CD4-positive, alpha-beta T cell treated with Interleukin-1 beta for 1 hour (primary cell): ENCODE measurements around the gene USP9X.
"Not testable (repeated sequence)": the region's sequence is repeated elsewhere in the genome, so short reads cannot be mapped to it uniquely, and the experiment has no call there.

Experiments used
- DNase-seq, 2 donors: peaks; one replicate each; pipeline ENCODE4 v3.0.0-alpha.2; 2020 to 2022

Gene USP9X, protein sequence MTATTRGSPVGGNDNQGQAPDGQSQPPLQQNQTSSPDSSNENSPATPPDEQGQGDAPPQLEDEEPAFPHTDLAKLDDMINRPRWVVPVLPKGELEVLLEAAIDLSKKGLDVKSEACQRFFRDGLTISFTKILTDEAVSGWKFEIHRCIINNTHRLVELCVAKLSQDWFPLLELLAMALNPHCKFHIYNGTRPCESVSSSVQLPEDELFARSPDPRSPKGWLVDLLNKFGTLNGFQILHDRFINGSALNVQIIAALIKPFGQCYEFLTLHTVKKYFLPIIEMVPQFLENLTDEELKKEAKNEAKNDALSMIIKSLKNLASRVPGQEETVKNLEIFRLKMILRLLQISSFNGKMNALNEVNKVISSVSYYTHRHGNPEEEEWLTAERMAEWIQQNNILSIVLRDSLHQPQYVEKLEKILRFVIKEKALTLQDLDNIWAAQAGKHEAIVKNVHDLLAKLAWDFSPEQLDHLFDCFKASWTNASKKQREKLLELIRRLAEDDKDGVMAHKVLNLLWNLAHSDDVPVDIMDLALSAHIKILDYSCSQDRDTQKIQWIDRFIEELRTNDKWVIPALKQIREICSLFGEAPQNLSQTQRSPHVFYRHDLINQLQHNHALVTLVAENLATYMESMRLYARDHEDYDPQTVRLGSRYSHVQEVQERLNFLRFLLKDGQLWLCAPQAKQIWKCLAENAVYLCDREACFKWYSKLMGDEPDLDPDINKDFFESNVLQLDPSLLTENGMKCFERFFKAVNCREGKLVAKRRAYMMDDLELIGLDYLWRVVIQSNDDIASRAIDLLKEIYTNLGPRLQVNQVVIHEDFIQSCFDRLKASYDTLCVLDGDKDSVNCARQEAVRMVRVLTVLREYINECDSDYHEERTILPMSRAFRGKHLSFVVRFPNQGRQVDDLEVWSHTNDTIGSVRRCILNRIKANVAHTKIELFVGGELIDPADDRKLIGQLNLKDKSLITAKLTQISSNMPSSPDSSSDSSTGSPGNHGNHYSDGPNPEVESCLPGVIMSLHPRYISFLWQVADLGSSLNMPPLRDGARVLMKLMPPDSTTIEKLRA (N-terminal part only)

GRCh38 chrX:41084893-41085511 is at the start of gene USP9X:
Gene USP9X, plus strand, starts transcription at chrX:41085445. Its CDS starts 38,184 bp downstream, at chrX:41123629.
- peak; percentile 89 to 94 for DNase-seq

DNA sequence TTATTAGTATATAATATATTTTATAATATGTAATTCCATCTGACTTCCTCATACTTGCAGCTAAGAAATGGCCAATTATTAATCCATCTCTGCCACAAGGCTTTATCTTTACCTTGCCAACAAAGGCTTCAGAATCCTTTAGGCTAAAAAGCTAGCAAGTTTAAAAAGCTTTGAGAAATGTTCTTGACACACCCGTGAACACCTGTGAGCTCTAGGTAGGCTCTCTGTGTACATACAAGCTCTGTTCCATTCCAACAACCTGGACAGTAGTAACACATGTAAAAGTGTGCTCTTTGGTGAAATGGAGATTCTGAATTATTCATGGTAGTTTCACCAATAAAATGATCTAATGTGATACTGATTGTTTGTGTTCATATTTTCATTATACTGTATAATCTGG is 49.7 kb upstream of the USP9X start:
- DNase-seq = no peak

- DNase-seq = no peak
Measured at GRCh38 chrX:41036668-41037326, 48.4 kb upstream of the USP9X start.

- DNase-seq = no peak
Measured at GRCh38 chrX:41043196-41043595, 42.0 kb upstream of the USP9X start.

- no peak for DNase-seq
Measured at GRCh38 chrX:41043674-41044345, 41.4 kb upstream of the USP9X start.

DNA sequence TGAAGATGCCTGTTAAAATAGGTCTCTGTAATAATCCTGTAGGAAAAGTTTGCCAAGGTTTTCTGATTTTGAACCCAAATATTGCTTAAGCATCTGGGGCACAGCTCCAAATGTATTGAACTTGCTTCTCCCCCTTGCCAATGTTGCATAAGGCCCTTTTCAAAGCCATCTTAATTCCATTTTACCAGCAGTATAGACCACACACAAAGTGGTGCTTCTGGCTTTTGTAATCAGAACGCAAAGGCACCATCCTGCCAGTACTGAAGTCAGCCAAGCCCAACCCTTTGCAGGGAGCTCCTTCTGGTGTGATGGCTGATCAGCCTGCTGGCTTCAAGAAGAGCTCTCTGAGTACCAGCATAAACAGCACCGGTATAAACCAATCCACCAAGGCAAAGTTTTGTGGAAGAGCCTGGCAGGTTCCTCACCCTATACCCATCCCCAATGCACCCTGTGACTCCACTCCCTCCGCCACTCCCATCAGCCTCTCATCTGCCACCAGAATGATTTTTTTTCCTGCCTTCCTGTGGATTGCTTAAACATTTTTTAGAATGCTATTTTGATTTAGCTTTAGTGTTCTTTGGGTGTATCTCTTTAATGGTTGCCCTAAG is 39.2 kb upstream of the USP9X start:
- no peak for DNase-seq

GRCh38 chrX:41047878-41048534 is 37.2 kb upstream of the USP9X start:
- DNase-seq = no peak

DNA sequence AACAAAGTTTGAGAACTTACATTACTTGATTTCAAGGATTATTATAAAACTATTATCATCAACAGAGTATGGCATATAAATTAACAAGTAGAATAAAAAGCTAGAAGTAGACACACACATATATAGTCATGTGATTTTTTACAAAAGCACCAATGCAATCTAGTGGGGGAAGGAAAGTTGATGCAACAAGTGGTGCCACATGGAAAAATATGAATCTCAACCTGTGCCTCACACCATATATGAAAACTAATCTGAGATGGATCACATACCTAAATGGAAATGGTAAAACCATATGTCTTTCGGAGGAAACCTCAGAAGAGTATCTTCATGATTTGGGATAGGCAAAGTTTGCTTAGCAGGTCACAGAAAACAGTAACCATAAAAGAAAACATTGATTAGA is 34.9 kb upstream of the USP9X start:
- no peak for DNase-seq

DNA sequence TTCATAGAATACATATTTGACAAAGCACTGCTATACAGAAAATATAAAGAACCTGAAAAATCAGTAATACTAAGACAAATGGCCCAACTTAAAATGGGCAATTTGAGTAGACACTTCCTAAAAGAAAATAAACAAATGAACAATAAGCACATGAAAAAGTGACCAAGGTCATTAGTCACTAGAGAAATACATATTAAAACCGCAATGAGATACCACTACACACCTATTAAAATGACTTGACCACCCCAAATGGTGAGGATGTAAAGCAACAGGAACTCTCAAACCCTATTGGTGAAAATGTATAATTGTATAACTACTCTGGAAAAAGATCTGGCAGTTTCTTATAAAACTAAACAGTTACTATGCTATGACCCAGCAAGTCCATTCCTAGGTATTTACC is 34.0 kb upstream of the USP9X start:
- no peak for DNase-seq

GRCh38 chrX:41055740-41056139 is 29.5 kb upstream of the USP9X start:
- no peak for DNase-seq

- not testable (repeated sequence) for DNase-seq
Measured at GRCh38 chrX:41063276-41063675, 22.0 kb upstream of the USP9X start.

DNA sequence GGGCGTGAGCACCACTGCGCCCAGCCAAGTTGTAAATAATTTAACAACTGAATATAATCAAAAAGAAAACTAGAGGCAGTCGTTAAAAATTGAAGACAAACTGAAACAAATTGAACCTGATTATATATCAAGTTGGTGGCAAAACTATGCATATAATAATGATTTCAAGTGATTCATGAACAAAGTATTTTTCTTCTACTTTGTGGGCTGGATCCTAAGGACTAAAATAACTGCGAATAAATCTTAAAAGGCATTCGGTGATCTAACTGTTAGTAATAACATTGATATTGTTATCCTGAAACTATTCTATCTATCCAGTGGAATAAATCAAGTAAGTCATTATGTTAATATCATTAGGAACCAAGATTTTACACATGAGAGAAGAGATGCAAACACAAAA is 21.2 kb upstream of the USP9X start:
- DNase-seq = no peak

GRCh38 chrX:41066391-41066790 is 18.9 kb upstream of the USP9X start:
- no peak for DNase-seq

- DNase-seq = no peak
Measured at GRCh38 chrX:41066969-41067368, 18.3 kb upstream of the USP9X start.

DNA sequence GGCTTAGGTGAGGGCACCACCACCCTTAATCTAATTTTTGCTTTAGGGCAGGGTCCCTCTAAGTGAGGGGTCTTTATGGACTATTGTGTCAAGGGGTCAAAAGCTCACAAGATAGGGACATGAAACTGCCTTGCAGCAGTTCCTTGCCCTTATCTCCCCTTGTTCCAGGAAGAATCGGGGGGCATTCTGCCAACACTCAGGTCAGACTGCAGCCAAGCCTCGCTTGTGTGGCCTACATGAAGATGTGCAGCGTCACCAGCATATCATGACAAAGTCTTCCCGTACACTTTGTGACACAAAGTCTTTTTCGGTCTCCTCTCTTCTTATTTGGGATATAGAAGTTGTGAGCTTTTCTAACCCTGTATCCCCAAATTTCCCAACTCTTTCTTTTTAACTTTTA is 17.5 kb upstream of the USP9X start:
- DNase-seq = no peak

DNA sequence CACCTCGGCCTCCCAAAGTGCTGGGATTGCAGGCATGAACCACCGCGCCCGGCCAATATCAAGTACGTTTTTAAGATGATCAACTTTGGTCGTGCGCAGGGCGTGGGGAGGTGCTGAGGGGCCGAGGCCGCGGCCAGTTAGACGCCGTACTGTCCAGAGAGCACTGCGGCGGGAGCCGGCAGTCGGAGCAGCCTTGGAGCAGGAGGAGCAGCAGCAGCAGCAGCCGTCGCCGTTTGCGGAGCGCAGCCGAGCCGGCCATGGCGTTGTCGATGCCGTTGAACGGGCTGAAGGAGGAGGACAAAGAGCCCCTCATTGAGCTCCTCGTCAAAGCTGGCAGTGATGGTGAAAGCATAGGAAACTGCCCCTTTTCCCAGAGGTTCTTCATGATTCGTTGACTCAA is 8.5 kb upstream of the USP9X start:
- DNase-seq = no peak

GRCh38 chrX:41081821-41082220 is 3.4 kb upstream of the USP9X start:
- DNase-seq = no peak

DNA sequence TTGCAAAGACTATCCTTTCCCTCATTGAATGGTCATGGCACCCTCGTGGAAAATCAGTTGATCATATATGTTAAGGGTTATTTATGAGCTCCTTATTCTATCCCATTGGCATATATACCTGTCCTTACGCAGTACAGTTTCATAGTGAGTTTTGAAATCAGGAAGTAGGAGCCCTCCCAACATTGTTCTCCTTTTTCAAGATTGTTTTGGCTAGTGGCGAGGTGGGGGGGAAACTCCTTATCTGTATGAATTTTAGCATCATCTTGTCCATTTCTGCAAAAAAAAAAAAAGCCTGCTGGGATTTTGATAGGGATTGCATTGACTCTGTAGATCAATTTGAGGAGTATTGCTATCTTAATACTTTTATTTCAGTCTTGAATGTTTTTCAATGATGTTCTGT is 2.5 kb upstream of the USP9X start:
- no peak for DNase-seq

DNA sequence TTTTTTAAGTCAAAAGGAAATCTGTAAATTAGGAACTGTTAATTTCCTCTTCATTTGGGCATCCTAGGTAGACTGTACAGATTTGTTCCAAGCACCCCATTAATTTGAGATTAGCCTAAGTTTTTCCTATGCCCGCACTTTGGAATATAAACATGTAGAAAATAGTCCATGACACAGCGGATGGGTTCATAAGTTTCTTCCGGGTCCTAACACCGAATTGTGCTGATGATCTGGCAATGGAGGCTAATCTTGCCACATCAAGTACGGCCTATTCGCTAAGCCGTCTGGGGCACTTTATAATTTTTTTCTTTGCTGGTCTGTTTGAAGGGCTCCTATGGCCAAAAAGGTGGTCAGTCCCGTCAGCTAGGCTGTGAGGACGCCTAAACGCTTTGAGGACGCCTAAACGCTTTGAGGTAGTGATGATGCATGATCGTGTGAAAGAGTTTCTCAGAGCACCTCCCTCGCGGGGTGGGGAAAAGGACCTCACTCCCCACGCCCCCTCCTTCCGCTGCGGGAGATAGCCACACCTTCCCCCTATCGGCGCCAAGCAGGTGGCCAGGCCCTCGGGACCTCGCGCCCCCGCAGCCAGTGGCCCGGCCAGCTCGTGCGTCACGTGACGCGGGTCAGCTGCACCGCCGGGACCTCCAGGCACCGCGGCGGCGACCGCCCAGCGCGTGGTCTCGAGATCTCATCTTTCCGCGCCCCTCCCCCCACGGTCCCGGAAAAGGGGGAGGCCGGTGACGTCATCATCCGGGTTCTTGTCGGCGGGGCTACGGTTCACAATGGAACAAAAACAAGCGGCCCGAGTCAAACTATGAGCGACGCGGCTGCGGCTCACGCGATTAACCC is 977 bp upstream of the USP9X start:
- peak; percentile 95 to 98 for DNase-seq

- peak; percentile 58 to 79 for DNase-seq
Measured at GRCh38 chrX:41085512-41085877, 250 bp downstream of the USP9X start.
